Kidney epithelial cell (primary cell): ENCODE data around the gene YY1AP1. TPM values are rescaled to one million over a fixed set of nuclear protein-coding genes. Genes with fewer than 3 reads are reported as not detected.
"Not testable (repeated sequence)": the region's sequence is repeated elsewhere in the genome, so short reads cannot be mapped to it uniquely, and the experiment has no call there.

Experiments used
- DNase-seq: peaks from one replicate; pipeline ENCODE4 v3.0.0-alpha.2; 2010; ENCODE audit warnings: low read depth
- H3K27me3 ChIP-seq: 2 replicates; pipeline ENCODE4 v1.6.0; 2011; ENCODE audit warnings: low read length; ENCODE audit not compliant: control insufficient read depth, insufficient read depth
- H3K36me3 ChIP-seq: 2 replicates; pipeline ENCODE4 v1.5.1; 2011; ENCODE audit warnings: low read length; ENCODE audit not compliant: control insufficient read depth, insufficient read depth
- H3K4me3 ChIP-seq: 2 replicates; pipeline ENCODE4 v1.5.1; 2011; ENCODE audit warnings: low read depth, mild to moderate bottlenecking, control low read depth, low read length
- CTCF ChIP-seq: IDR thresholded peaks from 2 replicates; pipeline ENCODE4 v1.5.1; 2011; ENCODE audit warnings: mild to moderate bottlenecking, moderate library complexity, low read length, control low read depth, inconsistent platforms; ENCODE audit not compliant: insufficient read depth, poor library complexity, severe bottlenecking
- total RNA-seq: library from RNA; depleted of rRNA; stranded (reverse); fragments of >200 nt; gene quantifications from 2 replicates; pipeline ENCODE4 v1.2.3, GENCODE V29; 2015

Gene YY1AP1
- total RNA-seq, 1 donor from 2014 or later = 21.4 TPM

- H3K27me3 ChIP-seq = no peaks in the 10 kb centered on the region
- no peaks in the 10 kb centered on the region for H3K36me3 ChIP-seq
- H3K4me3 ChIP-seq = no peak overlapping the region
- no peak for TF ChIP-seq CTCF
- no peak for DNase-seq
These were observed 28.5 kb upstream of the YY1AP1 start for GRCh38 chr1:155717041-155717440.

DNA sequence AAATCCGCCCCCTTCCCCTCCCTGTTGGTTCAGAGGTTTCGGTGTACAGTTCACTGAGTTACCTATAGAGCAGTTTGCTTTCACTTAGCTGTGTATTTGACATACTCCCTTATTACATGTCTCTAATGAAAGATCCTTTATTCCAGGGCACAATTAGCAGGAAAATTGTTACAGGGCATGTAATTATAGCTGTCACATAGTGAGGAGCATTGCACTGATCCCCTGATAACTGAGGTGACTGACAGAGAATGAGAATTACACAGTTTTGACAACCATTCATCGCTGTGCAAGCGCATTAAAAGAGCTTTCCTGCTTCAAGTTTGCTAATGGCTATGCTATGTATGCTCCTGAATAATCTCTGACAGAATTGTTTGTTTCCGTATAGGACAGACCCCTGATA lies 27.2 kb upstream of the YY1AP1 start:
- DNase-seq = no peak
- no peaks in the 10 kb centered on the region for H3K36me3 ChIP-seq
- TF ChIP-seq CTCF = no peak
- no peaks in the 10 kb centered on the region for H3K27me3 ChIP-seq
- no peak overlapping the region for H3K4me3 ChIP-seq

DNA sequence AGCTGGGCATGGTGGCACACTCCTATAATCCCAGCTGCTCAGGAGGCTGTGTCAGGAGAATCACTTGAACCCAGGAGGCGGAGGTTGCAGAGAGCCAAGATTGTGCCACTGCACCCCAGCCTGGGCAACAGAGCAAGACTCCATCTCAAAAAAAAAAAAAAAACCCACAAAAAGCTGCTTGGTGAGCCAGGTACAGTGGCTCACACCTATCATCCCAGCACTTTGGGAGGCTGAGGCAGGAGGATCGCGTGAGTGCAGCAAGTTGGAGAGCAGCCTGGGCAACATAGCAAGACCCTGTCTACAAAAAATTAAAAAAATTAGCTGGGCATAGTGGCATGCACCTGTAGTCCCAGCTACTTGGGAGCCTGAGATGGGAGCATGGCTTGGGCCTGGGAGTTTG lies 26.5 kb upstream of the YY1AP1 start:
- not testable (repeated sequence) for H3K4me3 ChIP-seq, DNase-seq, H3K27me3 ChIP-seq, H3K36me3 ChIP-seq

DNA sequence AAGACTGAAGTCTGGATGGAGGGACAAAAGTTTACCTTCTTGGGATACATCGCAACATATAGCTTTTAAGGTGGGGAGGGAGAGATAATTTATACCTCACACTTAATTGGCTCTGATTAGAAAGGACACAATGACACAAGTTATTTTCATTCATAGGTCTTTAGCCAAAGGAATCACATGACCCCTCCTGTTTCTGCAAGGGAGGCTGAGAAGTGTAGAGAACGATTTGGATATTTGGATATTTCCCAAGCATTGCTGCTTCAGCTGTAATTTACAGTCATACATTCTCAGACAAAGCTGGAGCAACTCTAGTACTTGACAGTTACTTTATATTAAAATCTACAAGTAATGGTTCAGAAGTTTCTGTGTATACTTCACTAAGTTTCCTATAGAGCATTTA lies 24.5 kb upstream of the YY1AP1 start:
- no peak for DNase-seq
- Histone ChIP-seq H3K27me3 (no peaks in the 10 kb centered on the region), H3K36me3 (no peaks in the 10 kb centered on the region), H3K4me3 (no peak overlapping the region)
- no peak for TF ChIP-seq CTCF

- not testable (repeated sequence) for H3K36me3 ChIP-seq, DNase-seq, H3K4me3 ChIP-seq, H3K27me3 ChIP-seq
These were observed 24.1 kb upstream of the YY1AP1 start for GRCh38 chr1:155712636-155713035.

DNA sequence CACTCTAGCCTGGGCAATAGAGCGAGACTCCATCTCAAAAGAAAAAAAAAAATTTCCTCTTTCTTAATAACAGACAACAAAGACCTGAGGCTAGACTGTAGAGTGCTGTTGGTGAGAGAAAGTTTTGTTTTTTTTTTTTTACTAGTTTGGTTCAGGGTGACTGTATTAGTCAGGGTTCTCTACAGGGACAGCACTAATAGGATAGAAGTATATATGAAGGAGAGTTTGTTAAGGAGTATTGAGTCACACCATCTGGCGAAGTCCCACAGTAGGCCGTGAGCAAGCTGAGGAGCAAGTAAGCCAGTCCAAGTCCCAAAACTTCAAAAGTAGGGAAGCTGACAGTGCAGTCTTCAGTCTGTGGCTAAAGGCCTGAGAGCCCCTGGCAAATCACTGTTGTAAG lies 22.9 kb upstream of the YY1AP1 start:
- DNase-seq, H3K27me3 ChIP-seq, H3K36me3 ChIP-seq, H3K4me3 ChIP-seq: not testable (repeated sequence)

- H3K27me3 ChIP-seq = no peaks in the 10 kb centered on the region
- TF ChIP-seq CTCF = no peak
- no peaks in the 10 kb centered on the region for H3K36me3 ChIP-seq
- H3K4me3 ChIP-seq = no peak overlapping the region
- DNase-seq = no peak
These were observed 20.8 kb upstream of the YY1AP1 start for GRCh38 chr1:155709391-155709790.

DNA sequence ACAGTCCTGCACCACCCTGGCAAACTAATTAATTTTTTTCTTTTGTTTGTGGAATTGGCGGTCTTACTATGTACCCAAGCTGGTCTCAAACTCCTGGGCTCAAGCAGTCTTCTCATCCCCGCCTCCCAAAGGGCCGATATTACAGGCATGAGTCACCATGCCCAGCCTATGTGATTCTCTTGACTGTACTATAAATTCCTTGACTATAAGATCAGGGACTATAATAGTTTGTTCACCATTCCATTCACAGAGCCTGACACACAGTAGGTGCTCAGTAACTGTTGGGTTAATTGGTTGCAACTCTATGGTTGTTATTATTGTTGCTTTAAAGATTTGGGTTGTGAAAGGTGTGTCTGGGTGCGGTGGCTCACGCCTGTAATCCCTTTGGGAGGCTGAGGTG lies 17.6 kb upstream of the YY1AP1 start:
- Histone ChIP-seq H3K27me3 (no peaks in the 10 kb centered on the region), H3K36me3 (no peaks in the 10 kb centered on the region), H3K4me3 (no peak overlapping the region)
- no peak for DNase-seq
- no peak for TF ChIP-seq CTCF

DNA sequence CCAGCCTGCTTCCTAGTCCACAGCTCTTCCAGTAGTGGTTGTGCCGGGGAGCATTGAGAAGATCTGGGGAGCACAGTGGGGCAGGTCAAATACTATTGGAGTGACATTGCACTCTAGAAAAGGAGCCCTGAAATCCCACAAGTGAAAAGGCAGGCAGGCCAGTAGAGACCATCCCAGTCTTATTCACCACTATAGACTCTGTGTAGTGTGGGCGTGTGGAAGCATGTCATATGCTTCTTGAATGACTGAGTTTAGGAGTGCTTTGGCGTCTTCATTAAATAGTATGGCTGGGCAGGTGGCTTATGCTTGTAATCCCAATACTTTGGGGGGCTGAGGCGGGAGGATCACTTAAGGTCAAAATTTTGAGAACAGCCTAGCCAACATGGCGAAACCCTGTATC lies 15.8 kb upstream of the YY1AP1 start:
- H3K4me3 ChIP-seq, H3K27me3 ChIP-seq, DNase-seq, H3K36me3 ChIP-seq: not testable (repeated sequence)
